NCI-H82 treated with DMSO at 0.1 percent for 48 hours (cell line): ENCODE data around the gene KRT72.

Experiments used
- DNase-seq: peaks from one replicate; lab custom pipeline; 2025; ENCODE audit not compliant: unreplicated experiment; lab: John Stamatoyannopoulos, UW

The KRT72 gene

GRCh38 chr12:52543985-52544883, 57.0 kb downstream of the KRT72 start:
- no peak for DNase-seq

DNA sequence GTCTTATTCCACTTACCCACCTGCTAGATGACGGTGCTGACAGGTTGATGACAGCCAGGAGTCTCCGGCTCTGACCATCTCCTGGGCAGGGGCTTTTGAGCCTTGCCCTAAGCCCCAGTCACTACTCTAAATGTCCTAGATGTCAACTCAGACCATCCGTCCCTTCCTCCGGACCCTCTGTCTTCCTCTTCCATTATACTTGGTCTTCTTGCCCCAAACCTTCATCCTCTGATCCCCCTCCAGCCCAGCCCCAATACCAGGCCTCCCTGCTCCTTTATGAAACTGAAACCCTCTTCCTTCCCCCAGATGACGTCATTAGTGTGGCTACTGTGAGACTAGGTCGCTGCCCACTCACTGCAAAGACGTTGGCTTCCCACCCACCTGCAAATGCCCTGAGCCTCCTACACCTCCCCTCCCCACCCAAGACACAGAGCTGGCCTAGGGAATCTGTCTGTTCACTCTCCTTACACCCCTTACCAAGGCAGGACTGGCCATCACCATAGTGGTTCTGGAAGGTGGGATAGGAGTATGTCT, 58.4 kb downstream of the KRT72 start:
- DNase-seq = no peak

GRCh38 chr12:52542157-52542556, 59.1 kb downstream of the KRT72 start:
- DNase-seq = no peak

- no peak for DNase-seq
Observed at GRCh38 chr12:52541709-52542108, 59.6 kb downstream of the KRT72 start.

- no peak for DNase-seq
Observed at GRCh38 chr12:52540531-52540930, 60.7 kb downstream of the KRT72 start.

DNA sequence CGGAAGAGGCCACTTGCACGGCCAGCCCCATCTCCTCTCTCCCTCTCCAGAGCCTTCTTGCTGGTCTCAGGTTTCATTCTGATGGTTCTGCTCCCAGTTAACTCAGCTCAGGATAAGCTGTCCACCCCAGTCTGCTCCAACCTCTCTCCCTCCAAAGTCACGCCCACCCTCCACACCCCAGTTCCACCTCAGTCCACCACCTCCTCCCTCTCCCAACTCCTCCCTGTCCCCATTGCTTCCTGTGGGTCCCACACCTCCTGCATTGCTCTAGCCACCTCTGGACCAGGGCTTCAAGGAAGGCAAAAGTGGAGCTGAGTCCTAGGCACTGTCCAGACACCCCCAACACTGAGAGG, 61.5 kb downstream of the KRT72 start:
- no peak for DNase-seq

DNA sequence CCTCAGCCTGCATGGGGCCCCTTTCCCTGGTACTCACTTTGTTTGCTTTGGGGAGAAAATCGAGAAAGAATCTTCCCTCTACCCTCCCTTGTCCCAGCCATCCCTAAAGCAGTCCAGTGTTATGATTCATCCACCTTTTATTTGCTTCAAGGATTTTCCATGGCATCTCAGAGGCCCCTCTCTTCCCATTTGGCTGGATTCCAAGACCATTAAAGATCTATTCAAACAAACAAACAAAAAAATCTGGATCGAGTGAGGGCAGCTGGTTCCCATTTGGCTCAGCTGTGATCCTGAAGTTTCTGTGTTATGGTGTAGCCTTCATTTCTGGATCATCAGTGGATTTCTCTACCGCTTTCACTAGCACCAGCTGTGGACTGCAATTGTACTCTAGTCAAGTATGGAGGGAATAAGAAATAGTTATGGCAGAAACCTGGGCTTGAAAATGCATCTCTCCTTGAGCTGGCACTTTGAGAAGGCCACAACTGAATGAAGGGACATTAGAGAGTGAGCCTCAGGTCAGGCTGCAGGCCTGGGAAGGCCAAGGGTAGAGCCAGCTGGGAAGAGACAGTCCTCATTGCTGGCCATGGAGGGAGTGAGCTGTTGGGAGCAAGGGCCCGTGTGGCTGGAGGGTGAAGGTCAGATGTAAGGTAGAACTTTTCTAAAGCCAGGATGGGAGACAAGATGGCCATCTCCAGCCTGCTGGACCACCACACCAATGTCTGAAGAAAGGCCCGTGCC, 62.0 kb downstream of the KRT72 start:
- DNase-seq = no peak

GRCh38 chr12:52537101-52537500, 64.2 kb downstream of the KRT72 start:
- DNase-seq = no peak
